H1 (cell line): Measurements from ENCODE around the gene NAV2.

Experiments used
- CBX5 ChIP-seq: fragments of 300-800, 300-1000 bp; sonication (generic); IDR thresholded peaks from 2 replicates; pipeline ENCODE4 v1.7.1; 2016; ENCODE audit warnings: antibody characterized with exemption, low read length, low read depth
- EP300 ChIP-seq, 2 experiments: IDR thresholded peaks; 1 replicate in 1 of 2; 2 replicates in 1 of 2; pipeline ENCODE4 v1.6.1; 2011 to 2012; ENCODE audit warnings: low read depth in 2 of 2, low read length in 2 of 2, mild to moderate bottlenecking in 2 of 2, borderline replicate concordance in 1 of 2, inconsistent platforms in 1 of 2, moderate library complexity in 1 of 2
- MAFK ChIP-seq: IDR thresholded peaks from 2 replicates; pipeline ENCODE4 v1.6.1; 2012; ENCODE audit warnings: low read depth, mild to moderate bottlenecking, improper control_type of control experiment, low read length
- PHF8 ChIP-seq: fragments of 200-600 bp; sonication (generic); conservative IDR thresholded peaks from 2 replicates; pipeline ENCODE4 v1.7.1; 2012; ENCODE audit warnings: low read depth, mild to moderate bottlenecking, inconsistent platforms, low read length, moderate library complexity
- SIX5 ChIP-seq: IDR thresholded peaks from 2 replicates; pipeline ENCODE4 v1.6.1; 2011; ENCODE audit warnings: mild to moderate bottlenecking, low read depth, low read length
- SRF ChIP-seq: IDR thresholded peaks from 2 replicates; pipeline ENCODE4 v1.6.1; 2011; ENCODE audit warnings: mild to moderate bottlenecking, low read depth, low read length, moderate library complexity
- ZNF274 ChIP-seq: IDR thresholded peaks from 2 replicates; pipeline ENCODE4 v1.7.0; 2012; ENCODE audit warnings: low read length, borderline replicate concordance; ENCODE audit errors: extremely low read depth
- TF ChIP-seq, protein P1 (sequence below), 3 experiments: IDR thresholded peaks; 1 replicate in 2 of 3; 2 replicates in 1 of 3; pipeline versions ENCODE4 v1.5.1 to v1.6.1; 2011; ENCODE audit warnings: low read length in 3 of 3, mild to moderate bottlenecking in 3 of 3, inconsistent platforms in 2 of 3, low read depth in 1 of 3, moderate library complexity in 1 of 3; ENCODE audit not compliant: insufficient read depth in 1 of 3; ENCODE audit errors: control extremely low read depth in 1 of 3

GRCh38 chr11:19994672-19995071 lies 282.0 kb downstream of the NAV2 start:
- TF ChIP-seq MAFK = no peak
- no peak for TF ChIP-seq PHF8
- TF ChIP-seq, protein P1, sequence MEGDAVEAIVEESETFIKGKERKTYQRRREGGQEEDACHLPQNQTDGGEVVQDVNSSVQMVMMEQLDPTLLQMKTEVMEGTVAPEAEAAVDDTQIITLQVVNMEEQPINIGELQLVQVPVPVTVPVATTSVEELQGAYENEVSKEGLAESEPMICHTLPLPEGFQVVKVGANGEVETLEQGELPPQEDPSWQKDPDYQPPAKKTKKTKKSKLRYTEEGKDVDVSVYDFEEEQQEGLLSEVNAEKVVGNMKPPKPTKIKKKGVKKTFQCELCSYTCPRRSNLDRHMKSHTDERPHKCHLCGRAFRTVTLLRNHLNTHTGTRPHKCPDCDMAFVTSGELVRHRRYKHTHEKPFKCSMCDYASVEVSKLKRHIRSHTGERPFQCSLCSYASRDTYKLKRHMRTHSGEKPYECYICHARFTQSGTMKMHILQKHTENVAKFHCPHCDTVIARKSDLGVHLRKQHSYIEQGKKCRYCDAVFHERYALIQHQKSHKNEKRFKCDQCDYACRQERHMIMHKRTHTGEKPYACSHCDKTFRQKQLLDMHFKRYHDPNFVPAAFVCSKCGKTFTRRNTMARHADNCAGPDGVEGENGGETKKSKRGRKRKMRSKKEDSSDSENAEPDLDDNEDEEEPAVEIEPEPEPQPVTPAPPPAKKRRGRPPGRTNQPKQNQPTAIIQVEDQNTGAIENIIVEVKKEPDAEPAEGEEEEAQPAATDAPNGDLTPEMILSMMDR (IDR thresholded peaks at IDR 0.05; ENCODE audit: control extremely low read depth in 1 of 3, insufficient read depth in 1 of 3, low read depth in 1 of 3, low read length in 3 of 3) = no peak
- no peak for TF ChIP-seq SIX5
- no peak for TF ChIP-seq ZNF274
- TF ChIP-seq EP300 (IDR thresholded peaks at IDR 0.05; ENCODE audit: borderline replicate concordance in 1 of 2, low read depth in 2 of 2, low read length in 2 of 2) = no peak
- no peak for TF ChIP-seq CBX5
- no peak for TF ChIP-seq SRF
